ENCODE data around the gene GRK2. TPM values are rescaled to one million over a fixed set of nuclear protein-coding genes. Genes with fewer than 3 reads are reported as not detected.
A peak's percentile ranks its signal among the peaks of the same experiment; 100 is the strongest.

The GRK2 gene
- total RNA-seq, 6 experiments from 2014 or later: 24.5 to 43.9 (median 28.5) TPM

DNA sequence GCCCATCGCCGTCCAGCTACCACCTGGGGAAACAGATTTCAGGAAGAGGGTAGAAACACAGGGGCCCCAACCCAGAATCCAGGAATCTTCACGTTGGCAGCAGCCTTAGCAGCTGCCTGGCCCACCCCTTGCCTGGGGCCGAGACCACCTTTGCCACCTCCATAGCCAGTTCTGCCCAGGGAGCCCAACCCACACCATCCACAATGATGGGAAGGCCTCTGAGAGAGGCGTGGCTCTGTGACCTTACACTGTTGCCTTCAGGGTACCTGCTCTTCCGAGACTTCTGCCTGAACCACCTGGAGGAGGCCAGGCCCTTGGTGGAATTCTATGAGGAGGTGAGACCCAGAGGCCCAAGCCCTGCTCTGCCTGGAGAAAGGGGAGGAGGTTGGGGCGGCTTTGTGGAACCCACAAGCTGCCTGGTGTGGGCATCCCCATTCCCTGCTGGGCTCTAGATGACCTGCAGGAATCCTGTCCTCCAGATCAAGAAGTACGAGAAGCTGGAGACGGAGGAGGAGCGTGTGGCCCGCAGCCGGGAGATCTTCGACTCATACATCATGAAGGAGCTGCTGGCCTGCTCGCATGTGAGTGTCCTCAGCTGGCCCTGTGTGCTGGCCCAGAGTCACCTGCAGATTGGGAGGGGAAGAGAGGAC, 12.8 kb downstream of the GRK2 start:
- TF ChIP-seq POLR2A (IDR thresholded peaks at IDR 0.05): no peak
- TF ChIP-seq, protein P1, sequence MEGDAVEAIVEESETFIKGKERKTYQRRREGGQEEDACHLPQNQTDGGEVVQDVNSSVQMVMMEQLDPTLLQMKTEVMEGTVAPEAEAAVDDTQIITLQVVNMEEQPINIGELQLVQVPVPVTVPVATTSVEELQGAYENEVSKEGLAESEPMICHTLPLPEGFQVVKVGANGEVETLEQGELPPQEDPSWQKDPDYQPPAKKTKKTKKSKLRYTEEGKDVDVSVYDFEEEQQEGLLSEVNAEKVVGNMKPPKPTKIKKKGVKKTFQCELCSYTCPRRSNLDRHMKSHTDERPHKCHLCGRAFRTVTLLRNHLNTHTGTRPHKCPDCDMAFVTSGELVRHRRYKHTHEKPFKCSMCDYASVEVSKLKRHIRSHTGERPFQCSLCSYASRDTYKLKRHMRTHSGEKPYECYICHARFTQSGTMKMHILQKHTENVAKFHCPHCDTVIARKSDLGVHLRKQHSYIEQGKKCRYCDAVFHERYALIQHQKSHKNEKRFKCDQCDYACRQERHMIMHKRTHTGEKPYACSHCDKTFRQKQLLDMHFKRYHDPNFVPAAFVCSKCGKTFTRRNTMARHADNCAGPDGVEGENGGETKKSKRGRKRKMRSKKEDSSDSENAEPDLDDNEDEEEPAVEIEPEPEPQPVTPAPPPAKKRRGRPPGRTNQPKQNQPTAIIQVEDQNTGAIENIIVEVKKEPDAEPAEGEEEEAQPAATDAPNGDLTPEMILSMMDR (IDR thresholded peaks at IDR 0.05): no peak
- H3K9me3 ChIP-seq: no peaks in the 10 kb centered on the region
- ATAC-seq (no peak), DNase-seq (peak; percentile 23 to 50 (median 48))
- WGBS (ENCODE audit: insufficient coverage, low coverage, low lambda C conversion rate, missing lambda C conversion rate): 55% methylated on average over 4 of the region's 14 CpGs
- peaks cover 0 to 53% (median 21%) of the 10 kb centered on the region in 4 donors for H3K36me3 ChIP-seq
- H3K27me3 ChIP-seq: no peaks in the 10 kb centered on the region
- intact Hi-C loops (cut with DNase I): loop anchor here in 1 of 2 donors (10.0 kb wide), 1 partner anchor 106 kb away; no protein-coding TSS in a partner anchor
- peaks cover 0 to 23% (median 0%) of the 10 kb centered on the region in 4 donors for H3K4me1 ChIP-seq
- H3K4me3 ChIP-seq: no peak overlapping the region
- H3K27ac ChIP-seq: peak overlapping the region in 2 of 3 donors; percentile 62 to 81

DNA sequence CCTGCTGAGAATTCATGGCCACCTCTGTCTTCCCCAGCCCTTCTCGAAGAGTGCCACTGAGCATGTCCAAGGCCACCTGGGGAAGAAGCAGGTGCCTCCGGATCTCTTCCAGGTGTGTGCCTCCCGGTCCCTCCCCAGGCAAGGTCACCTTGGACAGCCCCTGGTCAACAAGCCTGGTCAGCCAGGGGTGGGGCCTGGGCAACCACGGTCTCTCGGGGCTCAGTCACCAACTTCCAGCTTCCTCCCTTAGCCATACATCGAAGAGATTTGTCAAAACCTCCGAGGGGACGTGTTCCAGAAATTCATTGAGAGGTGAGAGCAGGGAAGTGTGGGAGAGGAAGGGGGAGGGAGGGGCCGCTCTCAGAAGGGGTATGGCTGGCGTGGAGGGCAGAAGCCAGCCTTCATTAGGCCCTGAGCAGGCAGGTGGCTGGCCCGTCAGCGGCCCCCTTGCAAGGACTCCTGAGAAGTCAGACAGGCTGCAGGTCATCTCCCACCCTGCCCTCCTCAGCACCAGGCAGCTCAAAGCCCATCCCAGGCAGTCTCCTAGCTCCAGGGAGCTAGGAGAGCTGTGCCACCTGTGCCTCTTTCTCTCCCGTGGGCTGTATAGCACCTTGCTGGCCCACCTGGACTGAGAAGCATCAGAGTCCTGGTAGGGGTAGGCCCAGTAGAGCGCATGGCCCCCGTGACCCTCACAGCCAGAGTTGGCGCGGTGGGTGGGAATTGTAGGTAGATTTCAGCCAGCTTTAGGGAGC, 13.5 kb downstream of the GRK2 start:
- no peaks in the 10 kb centered on the region for H3K27me3 ChIP-seq
- H3K4me1 ChIP-seq: peaks cover 0 to 23% (median 0%) of the 10 kb centered on the region in 4 donors
- TF ChIP-seq, protein P1 (IDR thresholded peaks at IDR 0.05): no peak
- TF ChIP-seq POLR2A (IDR thresholded peaks at IDR 0.05): no peak
- DNase-seq: peak; percentile 21 to 50 (median 48)
- peaks cover 0 to 60% (median 25%) of the 10 kb centered on the region in 4 donors for H3K36me3 ChIP-seq
- peak overlapping the region in 2 of 3 donors; percentile 62 to 81 for H3K27ac ChIP-seq
- no peaks in the 10 kb centered on the region for H3K9me3 ChIP-seq
- ATAC-seq: no peak
- no peak overlapping the region for H3K4me3 ChIP-seq
- 72% methylated on average over 2 of the region's 17 CpGs for WGBS (ENCODE audit: insufficient coverage, low coverage, low lambda C conversion rate, missing lambda C conversion rate)
- intact Hi-C loops (cut with DNase I): loop anchor here in 1 of 2 donors (10.0 kb wide), 1 partner anchor 105 kb away; no protein-coding TSS in a partner anchor

DNA sequence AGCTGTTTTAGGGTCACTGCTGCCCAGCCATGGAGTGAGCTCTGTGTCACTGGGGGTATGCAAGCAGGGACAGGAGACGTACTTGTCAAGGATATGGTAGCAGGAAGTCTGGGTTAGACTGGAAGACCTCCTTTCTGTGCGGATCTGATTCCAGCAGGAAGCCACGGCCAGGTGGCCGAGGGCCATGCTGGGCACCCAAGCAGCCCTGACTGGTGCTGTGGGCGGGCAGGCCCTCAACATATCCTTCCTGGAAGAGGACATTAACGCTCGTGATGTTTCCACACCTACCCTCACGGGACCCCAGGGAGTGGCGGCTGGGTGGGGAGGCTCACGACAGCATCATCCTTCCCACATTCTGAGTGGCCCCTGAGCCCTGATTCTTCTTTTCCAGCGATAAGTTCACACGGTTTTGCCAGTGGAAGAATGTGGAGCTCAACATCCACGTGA, 14.1 kb downstream of the GRK2 start:
- H3K36me3 ChIP-seq: peaks cover 0 to 66% (median 30%) of the 10 kb centered on the region in 4 donors
- peaks cover 0 to 23% (median 0%) of the 10 kb centered on the region in 4 donors for H3K4me1 ChIP-seq
- 50% methylated on average over 8 of the region's 13 CpGs for WGBS (ENCODE audit: insufficient coverage, low coverage, low lambda C conversion rate, missing lambda C conversion rate)
- intact Hi-C loops (cut with DNase I): no loop called here
- no peak for ATAC-seq
- H3K27me3 ChIP-seq: no peaks in the 10 kb centered on the region
- no peak for TF ChIP-seq POLR2A (IDR thresholded peaks at IDR 0.05)
- TF ChIP-seq, protein P1 (IDR thresholded peaks at IDR 0.05): no peak
- H3K27ac ChIP-seq: peak overlapping the region in 1 of 3 donors; percentile 81
- no peak overlapping the region for H3K4me3 ChIP-seq
- DNase-seq: peak; percentile 20 to 43 (median 40)
- no peaks in the 10 kb centered on the region for H3K9me3 ChIP-seq

DNA sequence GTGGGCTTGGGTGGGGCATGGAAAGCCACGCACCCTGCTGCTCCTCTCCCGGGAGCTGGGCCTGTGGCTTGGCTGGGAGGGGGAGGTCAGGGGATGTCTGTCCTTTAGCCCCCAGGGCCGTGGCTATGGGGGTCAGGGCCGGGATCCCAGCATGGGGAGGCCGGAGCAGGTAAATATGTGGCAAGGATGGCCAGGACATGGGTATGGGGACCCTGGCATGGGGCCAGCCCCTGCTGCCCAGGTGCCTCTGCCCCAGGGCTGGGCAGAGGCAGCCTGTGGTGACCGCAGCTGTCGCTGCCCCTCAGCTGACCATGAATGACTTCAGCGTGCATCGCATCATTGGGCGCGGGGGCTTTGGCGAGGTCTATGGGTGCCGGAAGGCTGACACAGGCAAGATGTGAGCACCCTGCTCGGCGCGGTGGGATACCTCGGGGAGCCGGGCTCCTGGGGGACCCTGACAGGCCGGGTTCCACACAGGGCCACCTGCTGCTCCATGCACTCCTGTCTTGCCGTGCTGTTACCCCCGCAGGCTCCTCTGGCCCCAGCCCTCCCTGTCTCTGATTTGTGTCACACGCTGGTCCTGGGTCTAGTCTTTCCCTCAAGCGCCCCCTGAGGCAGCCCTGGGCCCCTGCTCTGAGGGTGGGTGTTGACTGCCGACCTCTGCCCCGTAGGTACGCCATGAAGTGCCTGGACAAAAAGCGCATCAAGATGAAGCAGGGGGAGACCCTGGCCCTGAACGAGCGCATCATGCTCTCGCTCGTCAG, 14.7 kb downstream of the GRK2 start:
- no peak for TF ChIP-seq POLR2A (IDR thresholded peaks at IDR 0.05)
- TF ChIP-seq, protein P1 (IDR thresholded peaks at IDR 0.05): no peak
- no peaks in the 10 kb centered on the region for H3K9me3 ChIP-seq
- no peaks in the 10 kb centered on the region for H3K27me3 ChIP-seq
- peak overlapping the region in 1 of 3 donors; percentile 38 for H3K27ac ChIP-seq
- DNase-seq (peak; percentile 18 to 53 (median 48)), ATAC-seq (no peak)
- peaks cover 4 to 69% (median 32%) of the 10 kb centered on the region in 4 donors for H3K36me3 ChIP-seq
- 80% methylated on average over 2 of the region's 31 CpGs for WGBS (ENCODE audit: insufficient coverage, low coverage, low lambda C conversion rate, missing lambda C conversion rate)
- intact Hi-C loops (cut with DNase I): no loop called here
- no peak overlapping the region for H3K4me3 ChIP-seq
- H3K4me1 ChIP-seq: peaks cover 0 to 17% (median 0%) of the 10 kb centered on the region in 4 donors

All from right lobe of liver (tissue), 6 donors.